ENCODE results near the gene HAL. TPM values are rescaled to one million over a fixed set of nuclear protein-coding genes. Genes with fewer than 3 reads are reported as not detected.

Gene HAL
- total RNA-seq, 1 donor from 2014 or later = 2.5 TPM

- Mint-ChIP-seq H3K27ac (no peak overlapping the region), H3K36me3 (ENCODE audit: low read depth) (peaks cover 4% of the 10 kb centered on the region), H3K4me1 (no peaks in the 10 kb centered on the region), H3K4me3 (no peak overlapping the region), H3K27me3 (no peaks in the 10 kb centered on the region), H3K9me3 (no peaks in the 10 kb centered on the region)
- ATAC-seq (ENCODE audit: low read depth) (peak; percentile 21), DNase-seq (no peak)
- ChIA-PET CTCF (no interaction called here), POLR2A (no interaction called here)
- TF ChIP-seq CTCF (IDR thresholded peaks at IDR 0.05) = no peak
- intact Hi-C loops (cut with micrococcal nuclease) = no loop called here
These were observed 33.0 kb downstream of the HAL start for GRCh38 chr12:95963096-95963495.

GRCh38 chr12:95962222-95962621, 33.9 kb downstream of the HAL start:
- no peaks in the 10 kb centered on the region for H3K27me3 Mint-ChIP-seq
- ChIA-PET CTCF (interaction anchor here (1.3 kb wide), 1 partner anchor 253 kb away, joined by 4 read pairs; no protein-coding TSS in a partner anchor), POLR2A (no interaction called here)
- TF ChIP-seq CTCF (IDR thresholded peaks at IDR 0.05) = no peak
- H3K27ac Mint-ChIP-seq = no peak overlapping the region
- H3K4me3 Mint-ChIP-seq = no peak overlapping the region
- no peaks in the 10 kb centered on the region for H3K4me1 Mint-ChIP-seq
- ATAC-seq (ENCODE audit: low read depth) (no peak), DNase-seq (no peak)
- no peaks in the 10 kb centered on the region for H3K9me3 Mint-ChIP-seq
- peaks cover 4% of the 10 kb centered on the region for H3K36me3 Mint-ChIP-seq (ENCODE audit: low read depth)
- intact Hi-C loops (cut with micrococcal nuclease) = no loop called here

GRCh38 chr12:95960241-95960640, 35.9 kb downstream of the HAL start:
- ChIA-PET CTCF (no interaction called here), POLR2A (no interaction called here)
- intact Hi-C loops (cut with micrococcal nuclease) = no loop called here
- TF ChIP-seq CTCF (IDR thresholded peaks at IDR 0.05) = no peak
- H3K4me1 Mint-ChIP-seq = no peaks in the 10 kb centered on the region
- ATAC-seq (ENCODE audit: low read depth) = no peak
- no peak overlapping the region for H3K4me3 Mint-ChIP-seq
- DNase-seq = no peak
- H3K9me3 Mint-ChIP-seq = no peaks in the 10 kb centered on the region
- no peak overlapping the region for H3K27ac Mint-ChIP-seq
- no peaks in the 10 kb centered on the region for H3K36me3 Mint-ChIP-seq (ENCODE audit: low read depth)
- no peaks in the 10 kb centered on the region for H3K27me3 Mint-ChIP-seq

GRCh38 chr12:95959107-95959506, 37.0 kb downstream of the HAL start:
- no peaks in the 10 kb centered on the region for H3K36me3 Mint-ChIP-seq (ENCODE audit: low read depth)
- no peaks in the 10 kb centered on the region for H3K9me3 Mint-ChIP-seq
- no peaks in the 10 kb centered on the region for H3K4me1 Mint-ChIP-seq
- ChIA-PET POLR2A (interaction anchor here (0.6 kb wide), 1 partner anchor 16 kb away, joined by 3 read pairs; the partner anchor contains the start of gene AMDHD1), CTCF (no interaction called here)
- intact Hi-C loops (cut with micrococcal nuclease) = no loop called here
- ATAC-seq (ENCODE audit: low read depth) (no peak), DNase-seq (no peak)
- no peaks in the 10 kb centered on the region for H3K27me3 Mint-ChIP-seq
- no peak overlapping the region for H3K27ac Mint-ChIP-seq
- TF ChIP-seq CTCF (IDR thresholded peaks at IDR 0.05) = no peak
- no peak overlapping the region for H3K4me3 Mint-ChIP-seq

- no peaks in the 10 kb centered on the region for H3K4me1 Mint-ChIP-seq
- H3K27me3 Mint-ChIP-seq = no peaks in the 10 kb centered on the region
- no peak for ATAC-seq (ENCODE audit: low read depth)
- ChIA-PET CTCF (no interaction called here), POLR2A (no interaction called here)
- DNase-seq = no peak
- H3K4me3 Mint-ChIP-seq = no peak overlapping the region
- H3K36me3 Mint-ChIP-seq (ENCODE audit: low read depth) = no peaks in the 10 kb centered on the region
- no peak for TF ChIP-seq CTCF (IDR thresholded peaks at IDR 0.05)
- intact Hi-C loops (cut with micrococcal nuclease) = no loop called here
- H3K27ac Mint-ChIP-seq = no peak overlapping the region
- H3K9me3 Mint-ChIP-seq = no peaks in the 10 kb centered on the region
These were observed 39.5 kb downstream of the HAL start for GRCh38 chr12:95956557-95957145.

Data from activated B cell treated with CpG ODN at 0.5 μM for 24 hours (primary cell).